GM12891 (cell line): ENCODE results near the gene FAM107A.

Experiments
- DNase-seq: peaks from one replicate; pipeline ENCODE4 v3.0.0; 2011; ENCODE audit warnings: low spot score; ENCODE audit not compliant: insufficient read length
- FAIRE-seq: peaks from 2 replicates; lab custom pipeline; 2011; peaks lifted over from hg19 to GRCh38; lab: Jason Lieb, UNC
- PAX5 ChIP-seq: IDR thresholded peaks from 2 replicates; pipeline ENCODE4 v1.6.1; 2011; ENCODE audit warnings: low read length, moderate library complexity, mild to moderate bottlenecking; ENCODE audit not compliant: insufficient read depth, severe bottlenecking
- POLR2A ChIP-seq: IDR thresholded peaks from 2 replicates; pipeline ENCODE4 v1.6.1; 2011; ENCODE audit warnings: low read depth, low read length, control low read depth
- POLR2AphosphoS5 ChIP-seq: IDR thresholded peaks from 2 replicates; pipeline ENCODE4 v1.6.1; 2011; ENCODE audit warnings: low read depth, low read length, control low read depth
- POU2F2 ChIP-seq: IDR thresholded peaks from 2 replicates; pipeline ENCODE4 v1.6.1; 2011; ENCODE audit warnings: low read depth, mild to moderate bottlenecking, control low read depth, low read length, moderate library complexity
- SPI1 ChIP-seq: IDR thresholded peaks from 2 replicates; pipeline ENCODE4 v1.6.1; 2011; ENCODE audit warnings: low read depth, low read length, control low read depth
- TAF1 ChIP-seq: IDR thresholded peaks from 2 replicates; pipeline ENCODE4 v1.6.1; 2011; ENCODE audit warnings: low read depth, low read length, control low read depth

Gene FAM107A

GRCh38 chr3:58539626-58540025 is 37.6 kb downstream of the FAM107A start:
- no peak for TF ChIP-seq SPI1
- no peak for TF ChIP-seq TAF1
- no peak for TF ChIP-seq POU2F2
- TF ChIP-seq POLR2A: no peak
- TF ChIP-seq PAX5: no peak
- no peak for TF ChIP-seq POLR2AphosphoS5
- no peak for FAIRE-seq
- no peak for DNase-seq

GRCh38 chr3:58537412-58538301 is 39.5 kb downstream of the FAM107A start:
- DNase-seq (no peak), FAIRE-seq (no peak)
- TF ChIP-seq POLR2AphosphoS5 (no peak), POLR2A (no peak), POU2F2 (no peak), SPI1 (no peak), PAX5 (no peak), TAF1 (no peak)

GRCh38 chr3:58536501-58537411 is 40.4 kb downstream of the FAM107A start, which contains the start of gene ACOX2:
TSS of gene ACOX2 (minus strand) at chr3:58537190. CDS start at chr3:58535106, 2,084 bp downstream.
- FAIRE-seq (no peak), DNase-seq (no peak)
- TF ChIP-seq PAX5 (no peak), POLR2AphosphoS5 (no peak), SPI1 (no peak), POU2F2 (no peak), TAF1 (no peak), POLR2A (no peak)

- FAIRE-seq: no peak
- DNase-seq: no peak
- TF ChIP-seq POU2F2 (no peak), SPI1 (no peak), POLR2A (no peak), TAF1 (no peak), PAX5 (no peak), POLR2AphosphoS5 (no peak)
Observed at GRCh38 chr3:58535531-58536500, 41.4 kb downstream of the FAM107A start.

- TF ChIP-seq POLR2A (no peak), POLR2AphosphoS5 (no peak), POU2F2 (no peak), SPI1 (no peak), TAF1 (no peak), PAX5 (no peak)
- DNase-seq (no peak), FAIRE-seq (no peak)
Observed at GRCh38 chr3:58534592-58535494, 42.3 kb downstream of the FAM107A start.

GRCh38 chr3:58532794-58533220 is 44.4 kb downstream of the FAM107A start:
- FAIRE-seq (peak; percentile 99), DNase-seq (peak; percentile 70)
- TF ChIP-seq POLR2AphosphoS5 (no peak), SPI1 (peak; percentile 38; the same call in 1 of the 2 replicates), POU2F2 (peak; percentile 79; the same call in 1 of the 2 replicates)

- TF ChIP-seq SPI1 (no peak), POLR2AphosphoS5 (no peak), PAX5 (no peak), POLR2A (no peak), POU2F2 (no peak), TAF1 (no peak)
- no peak for DNase-seq
- FAIRE-seq: no peak
Observed at GRCh38 chr3:58531956-58532355, 45.2 kb downstream of the FAM107A start.

- FAIRE-seq (no peak), DNase-seq (no peak)
- TF ChIP-seq SPI1 (no peak), POU2F2 (no peak), PAX5 (no peak)
Observed at GRCh38 chr3:58531555-58531954, 45.6 kb downstream of the FAM107A start.
